LNCaP clone FGC (cell line): ENCODE measurements around the gene MYOZ3.

Source experiments
- DNase-seq: peaks from one replicate; pipeline ENCODE4 v3.0.0-alpha.2; 2011; ENCODE audit warnings: low read depth
- H3K4me3 ChIP-seq: 2 replicates; pipeline ENCODE4 v1.5.1; 2011; ENCODE audit warnings: mild to moderate bottlenecking, low read depth, low read length, control low read depth
- CTCF ChIP-seq: IDR thresholded peaks from 2 replicates; pipeline ENCODE4 v1.5.1; 2012; ENCODE audit warnings: mild to moderate bottlenecking; ENCODE audit not compliant: control insufficient read depth, insufficient read depth; ENCODE audit errors: extremely low read depth

The MYOZ3 gene

DNA sequence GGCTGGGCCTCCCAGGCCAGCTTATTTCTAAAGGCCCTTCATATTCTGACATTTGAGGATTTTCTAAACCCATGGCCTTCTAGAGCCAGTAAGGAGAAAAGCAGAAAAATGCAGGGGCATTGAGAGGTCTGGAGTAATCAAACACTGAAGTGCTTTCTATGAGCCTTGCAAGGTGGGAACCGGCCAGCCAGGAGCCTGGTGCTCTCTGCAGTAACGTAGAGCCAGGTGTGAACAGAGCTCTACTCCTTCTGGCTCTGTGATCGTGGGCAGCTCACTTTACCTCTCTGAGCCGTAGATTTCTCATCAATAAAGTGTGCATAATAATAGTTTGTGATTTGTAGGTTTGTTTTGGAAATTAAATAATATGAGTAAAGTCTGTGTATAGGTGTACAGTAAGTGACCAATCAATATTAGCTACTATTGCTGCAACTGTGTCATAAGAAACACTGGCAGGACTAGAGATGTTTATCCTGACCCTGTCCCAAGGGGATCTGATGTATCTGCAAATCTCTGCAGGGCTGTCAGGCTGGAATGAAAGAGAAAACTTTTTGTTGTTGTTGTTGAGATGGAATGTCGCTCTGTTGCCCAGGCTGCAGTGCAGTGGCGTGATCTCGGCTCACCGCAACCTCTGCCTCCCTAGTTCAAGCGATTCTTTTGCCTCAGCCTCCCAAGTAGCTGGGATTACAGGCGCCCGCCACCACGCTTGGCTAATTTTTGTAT is 17.9 kb upstream of the MYOZ3 start:
- H3K4me3 ChIP-seq, result no peak overlapping the region
- no peak for DNase-seq
- TF ChIP-seq CTCF, result no peak

DNA sequence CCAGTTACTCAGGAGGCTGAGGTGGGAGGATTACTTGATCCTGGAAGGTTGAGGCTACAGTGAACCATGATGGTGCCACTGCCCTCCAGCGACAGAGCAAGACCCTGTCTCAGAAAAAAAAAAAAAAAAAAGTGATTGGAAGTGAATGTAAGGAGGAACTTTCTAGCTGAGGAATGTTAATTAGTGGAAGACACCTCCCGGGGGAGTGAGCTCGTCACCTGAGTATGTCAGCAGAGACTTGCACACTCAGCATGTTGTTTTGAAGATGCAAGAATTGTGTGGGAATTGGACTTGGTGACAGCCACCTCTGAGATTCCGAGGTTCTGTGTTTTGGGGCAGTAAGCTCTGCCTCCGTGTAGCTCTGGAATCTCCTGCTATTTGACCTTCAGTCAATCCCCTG is 17.0 kb upstream of the MYOZ3 start:
- no peak for DNase-seq
- H3K4me3 ChIP-seq, result no peak overlapping the region
- no peak for TF ChIP-seq CTCF

DNA sequence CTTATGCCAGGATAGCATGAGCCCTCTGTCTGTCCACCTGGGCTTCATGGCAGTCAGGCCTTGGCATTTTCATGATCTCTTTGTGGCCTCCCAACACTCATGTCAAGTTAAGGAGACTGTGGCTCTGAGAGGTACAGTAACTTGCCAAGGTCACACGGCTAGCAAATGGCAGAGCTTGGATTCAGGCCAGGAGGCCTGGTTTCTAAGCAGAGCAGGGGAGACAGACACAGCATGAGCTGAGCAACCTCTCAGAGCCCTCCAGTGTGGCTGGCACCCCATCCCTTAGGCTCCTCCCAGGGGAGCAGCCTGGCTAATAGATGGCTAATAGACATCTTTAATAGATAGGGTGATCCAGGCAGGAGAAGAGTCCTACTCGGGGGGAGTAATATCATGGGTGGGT is 16.5 kb upstream of the MYOZ3 start:
- no peak overlapping the region for H3K4me3 ChIP-seq
- no peak for DNase-seq
- no peak for TF ChIP-seq CTCF

DNA sequence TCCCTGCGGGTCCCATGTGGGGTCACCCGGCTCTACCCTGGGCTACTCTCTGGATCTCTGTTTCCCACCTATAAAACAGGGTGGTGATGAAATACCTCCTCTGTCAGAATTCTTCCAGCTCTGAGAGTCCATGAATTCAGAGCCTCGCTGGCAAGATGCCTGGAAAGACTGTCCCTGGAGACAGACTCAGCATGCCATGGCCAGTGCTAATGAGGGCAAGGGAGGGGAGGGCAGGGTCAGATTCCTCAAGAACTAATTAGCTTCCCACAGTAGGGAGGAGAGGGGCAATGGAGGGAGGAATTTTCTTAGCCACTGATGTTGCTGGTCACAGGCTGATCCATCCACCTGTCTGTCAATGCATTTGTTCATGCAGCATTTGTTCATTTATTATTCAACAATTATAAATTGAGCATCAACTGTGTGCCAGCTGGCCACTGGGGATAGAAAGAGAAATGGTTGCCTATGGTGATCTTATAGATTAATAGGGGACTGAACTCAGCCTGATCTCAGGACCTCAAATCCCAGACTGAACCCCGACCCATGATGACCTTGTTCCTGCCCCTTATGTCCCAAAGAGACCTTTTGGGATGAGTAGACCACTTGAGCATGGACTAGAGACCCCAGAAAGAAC is 15.9 kb upstream of the MYOZ3 start:
- no peak overlapping the region for H3K4me3 ChIP-seq
- DNase-seq, result no peak
- TF ChIP-seq CTCF, result no peak

GRCh38 chr5:150647275-150648251 is 13.5 kb upstream of the MYOZ3 start:
- no peak overlapping the region for H3K4me3 ChIP-seq
- DNase-seq, result no peak
- no peak for TF ChIP-seq CTCF

DNA sequence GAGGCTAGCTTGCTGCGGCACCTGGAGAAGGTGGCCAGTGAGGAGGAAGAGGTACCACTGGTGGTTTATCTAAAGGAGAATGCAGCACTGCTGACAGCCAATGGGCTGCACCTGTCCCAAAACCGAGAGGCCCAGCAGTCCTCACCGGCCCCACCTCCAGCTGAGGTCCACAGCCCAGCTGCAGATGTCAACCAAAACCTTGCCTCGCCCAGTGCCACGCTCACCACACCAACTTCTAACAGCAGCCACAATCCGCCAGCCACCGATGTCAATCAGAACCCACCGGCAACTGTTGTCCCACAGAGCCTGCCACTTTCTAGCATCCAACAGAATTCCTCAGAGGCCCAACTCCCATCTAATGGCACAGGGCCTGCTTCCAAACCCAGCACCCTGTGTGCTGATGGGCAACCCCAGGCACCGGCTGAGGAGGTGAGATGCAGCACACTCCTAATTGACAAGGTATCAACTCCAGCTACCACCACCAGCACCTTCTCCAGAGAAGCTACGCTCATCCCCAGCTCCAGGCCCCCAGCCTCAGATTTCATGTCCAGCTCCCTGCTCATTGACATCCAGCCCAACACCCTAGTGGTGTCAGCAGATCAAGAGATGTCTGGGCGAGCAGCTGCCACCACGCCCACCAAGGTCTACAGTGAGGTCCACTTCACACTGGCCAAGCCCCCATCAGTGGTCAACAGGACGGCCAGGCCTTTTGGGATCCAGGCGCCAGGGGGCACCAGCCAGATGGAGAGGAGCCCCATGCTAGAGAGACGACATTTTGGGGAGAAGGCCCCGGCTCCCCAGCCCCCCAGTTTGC is 12.6 kb upstream of the MYOZ3 start:
- no peak overlapping the region for H3K4me3 ChIP-seq
- DNase-seq, result no peak
- TF ChIP-seq CTCF, result no peak
